Right renal cortex interstitium (tissue), 3 donors: ENCODE results near the gene PNMA8B. TPM values are rescaled to one million over a fixed set of nuclear protein-coding genes. Genes with fewer than 3 reads are reported as not detected.

Experiments
- DNase-seq, 3 donors: peaks; one replicate each; pipeline ENCODE4 v3.0.0-alpha.2; 2013; ENCODE audit warnings: low read depth in 3 of 3, low spot score in 2 of 3
- polyA plus RNA-seq, 3 donors: library from polyadenylated mRNA; unstranded; fragments of 120-200 nt; gene quantifications; one replicate each; pipeline ENCODE4 v1.2.1, GENCODE V29; 2013; ENCODE audit not compliant: insufficient read length in 3 of 3

The PNMA8B gene
- polyA plus RNA-seq, 3 donors, result 3.8 to 4.2 (median 3.9) TPM

DNA sequence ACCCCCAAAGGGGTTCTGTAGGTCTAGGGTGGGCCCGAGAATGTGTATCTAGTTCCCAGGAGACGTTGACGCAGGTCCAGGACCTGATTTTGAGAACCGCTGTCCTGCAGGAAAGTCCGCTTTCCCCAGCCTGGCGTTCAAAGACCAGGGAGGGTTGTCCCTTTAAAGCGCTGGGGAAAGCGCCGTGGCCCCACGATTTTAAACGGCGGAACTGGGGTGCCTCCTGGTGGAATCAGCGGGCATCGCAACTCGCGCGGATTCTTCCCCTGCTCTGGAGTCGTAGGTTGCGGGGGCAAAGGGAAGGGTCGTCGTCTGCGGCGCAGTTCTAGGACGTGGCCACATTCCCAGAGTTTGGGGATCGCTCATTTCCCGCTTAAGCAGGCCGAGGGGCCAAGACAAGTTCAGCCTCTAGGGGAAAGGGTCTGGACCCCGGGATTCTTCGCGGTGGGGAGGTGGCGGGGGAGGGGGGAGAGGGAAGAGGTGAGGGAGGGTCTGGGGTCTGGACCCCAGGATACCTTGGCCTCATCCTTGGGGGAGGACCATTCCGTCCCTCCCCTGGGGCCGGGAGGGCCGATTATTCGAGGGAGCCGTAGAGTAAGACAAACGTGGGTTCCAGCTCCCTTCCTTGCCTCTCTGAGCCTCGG, 7.7 kb downstream of the PNMA8B start:
- peak in 1 of 3 donors; percentile 65 for DNase-seq

DNA sequence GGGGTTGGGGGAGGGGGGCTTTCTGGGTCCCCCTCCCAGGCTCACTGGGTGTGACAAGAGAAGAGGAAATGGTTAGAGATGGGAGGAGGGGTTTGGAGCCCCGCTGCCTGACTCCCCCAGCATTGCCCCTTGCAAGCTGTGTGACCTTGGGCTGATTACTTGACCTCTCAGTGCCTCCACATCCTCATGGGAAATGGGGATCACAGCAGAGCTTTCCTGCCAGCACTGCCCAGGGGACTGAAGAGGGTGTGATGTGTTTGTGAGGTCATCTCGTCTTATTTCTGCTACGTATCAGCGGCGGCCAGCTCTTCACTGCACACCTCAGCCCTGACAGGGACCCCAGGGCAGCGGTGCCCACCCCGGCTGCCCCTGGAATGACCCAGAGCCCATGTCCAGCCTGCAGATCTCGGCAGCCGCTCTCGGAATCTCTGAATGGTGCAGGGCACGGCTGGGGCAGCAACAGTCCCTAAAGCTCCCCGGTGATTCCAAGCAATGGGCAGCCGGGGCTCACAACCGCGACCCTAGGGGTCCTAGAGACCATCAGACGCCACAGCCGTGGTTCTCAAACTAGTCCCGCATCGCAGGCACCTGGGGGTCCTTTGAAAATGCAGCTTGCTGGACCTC, 8.4 kb downstream of the PNMA8B start:
- DNase-seq, result no peak

DNA sequence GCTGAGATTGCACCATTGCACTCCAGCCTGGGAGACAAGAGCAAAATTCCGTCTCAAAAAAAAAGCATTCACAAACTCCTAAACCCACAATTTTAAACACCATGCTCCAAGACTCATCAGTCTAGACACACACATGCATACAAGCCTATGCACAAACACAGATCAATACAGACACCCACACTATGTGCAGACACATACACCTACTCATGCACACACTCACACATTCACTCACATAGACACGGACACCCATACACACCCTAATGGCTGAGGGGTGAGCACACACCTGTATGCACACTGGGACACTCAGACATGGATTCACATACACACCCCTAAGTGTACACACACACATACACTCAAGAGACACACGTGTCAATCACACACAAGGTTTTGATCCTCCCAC, 9.3 kb downstream of the PNMA8B start:
- DNase-seq, result no peak

DNA sequence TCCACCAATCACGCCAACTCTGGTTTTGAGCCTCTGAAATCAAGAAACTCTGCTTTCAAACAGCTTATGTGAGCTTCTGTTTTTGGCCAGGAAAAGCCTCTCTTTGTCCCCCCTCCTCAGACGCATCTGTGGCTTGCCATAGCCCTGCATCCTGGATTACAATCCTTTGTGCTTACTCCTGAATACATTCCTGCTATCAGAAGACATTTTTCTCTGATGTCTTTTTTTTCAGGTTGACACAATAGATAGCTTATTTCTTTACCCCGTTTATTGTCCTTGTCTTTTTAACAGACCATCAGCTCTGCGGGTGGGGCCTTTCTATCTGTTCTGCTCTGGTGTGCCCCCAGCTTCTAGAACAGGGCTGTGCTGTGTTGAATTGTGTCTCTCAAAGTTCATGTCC, 11.0 kb downstream of the PNMA8B start:
- DNase-seq, result no peak

DNA sequence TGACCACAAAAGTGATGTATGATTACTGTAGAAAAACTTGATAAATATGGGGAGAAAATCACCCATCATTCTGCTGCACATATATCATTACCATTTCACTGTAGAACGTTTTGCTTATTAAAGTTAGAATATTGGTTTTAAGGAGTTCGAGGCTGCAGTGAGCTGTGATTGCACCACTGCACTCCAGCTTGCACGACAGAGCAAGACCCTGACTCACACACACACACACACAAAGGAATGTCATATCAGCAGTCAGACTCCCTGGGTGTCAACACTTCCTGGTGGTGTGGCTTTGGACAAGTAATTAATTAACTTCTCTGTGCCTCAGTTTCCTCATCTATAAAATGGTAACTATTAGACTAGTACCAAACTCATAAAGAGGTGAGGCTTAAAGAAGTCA, 13.0 kb downstream of the PNMA8B start:
- no peak for DNase-seq

DNA sequence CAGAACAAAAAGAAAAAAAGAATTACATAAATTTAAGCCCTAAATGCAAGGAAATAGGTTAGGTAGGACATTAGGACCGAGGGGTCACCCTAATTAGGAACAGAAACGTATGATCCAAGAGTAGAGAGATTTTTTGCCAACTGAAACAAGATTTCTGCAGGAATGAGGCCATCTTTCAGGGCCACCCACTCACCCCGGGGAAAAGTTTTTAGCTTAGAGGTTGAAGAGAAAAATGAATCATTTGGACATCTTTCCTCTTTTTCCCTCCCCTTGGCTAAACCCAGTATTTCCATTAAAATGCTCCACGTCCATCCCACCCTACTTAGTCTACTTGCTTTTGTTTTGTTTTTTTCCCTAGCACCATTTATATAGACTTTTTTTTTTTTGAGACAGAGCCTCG, 13.7 kb downstream of the PNMA8B start:
- DNase-seq, result peak in 1 of 3 donors; percentile 55

DNA sequence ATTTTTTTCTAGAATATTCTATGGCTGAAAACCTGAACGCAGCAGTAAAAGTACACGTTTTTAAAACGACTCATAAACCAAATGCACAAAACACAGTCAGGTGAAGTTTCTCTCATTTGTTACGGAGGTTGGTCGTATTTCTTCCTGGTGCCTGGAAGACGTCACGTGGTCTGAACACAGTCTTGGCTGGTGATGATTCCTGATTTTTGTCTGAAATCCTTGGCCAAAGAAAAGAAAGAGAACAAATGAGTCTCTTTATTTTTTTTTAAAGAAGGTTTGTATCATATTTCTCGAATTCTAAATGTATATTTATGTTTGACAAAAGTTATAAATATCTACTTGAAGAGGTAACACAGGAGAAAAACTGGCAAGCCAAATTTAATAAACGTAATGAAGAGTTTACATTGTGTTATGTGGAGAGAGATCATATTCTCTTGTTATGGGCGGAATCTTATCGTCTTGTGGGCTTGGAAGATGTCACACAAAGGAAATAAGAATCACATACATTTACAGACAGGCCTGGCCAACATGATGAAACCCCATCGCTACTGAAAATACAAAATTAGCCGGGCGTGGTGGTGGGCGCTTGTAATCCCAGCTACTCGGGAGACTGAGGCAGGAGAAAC, 14.3 kb downstream of the PNMA8B start:
- DNase-seq, result no peak

DNA sequence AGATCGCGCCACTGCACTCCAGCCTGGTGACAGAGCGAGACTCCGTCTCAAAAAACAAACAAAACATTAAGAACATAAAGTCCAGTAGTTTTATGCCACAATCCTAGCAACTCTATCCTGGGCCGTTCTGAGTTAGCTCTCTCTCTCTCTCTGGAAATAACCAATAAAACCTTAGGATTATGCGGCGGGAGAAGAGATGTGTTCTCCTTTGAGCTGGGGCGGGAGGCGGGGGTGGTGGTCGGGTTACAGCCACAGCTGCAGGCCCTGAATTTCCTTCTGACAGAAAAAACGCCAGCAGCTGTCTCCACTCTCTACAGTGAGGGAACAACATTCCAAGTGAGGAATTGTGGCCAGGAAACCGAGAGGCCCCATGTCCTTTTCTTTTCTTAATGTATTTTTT, 15.3 kb downstream of the PNMA8B start:
- peak in 2 of 3 donors; percentile 83 to 85 for DNase-seq

DNA sequence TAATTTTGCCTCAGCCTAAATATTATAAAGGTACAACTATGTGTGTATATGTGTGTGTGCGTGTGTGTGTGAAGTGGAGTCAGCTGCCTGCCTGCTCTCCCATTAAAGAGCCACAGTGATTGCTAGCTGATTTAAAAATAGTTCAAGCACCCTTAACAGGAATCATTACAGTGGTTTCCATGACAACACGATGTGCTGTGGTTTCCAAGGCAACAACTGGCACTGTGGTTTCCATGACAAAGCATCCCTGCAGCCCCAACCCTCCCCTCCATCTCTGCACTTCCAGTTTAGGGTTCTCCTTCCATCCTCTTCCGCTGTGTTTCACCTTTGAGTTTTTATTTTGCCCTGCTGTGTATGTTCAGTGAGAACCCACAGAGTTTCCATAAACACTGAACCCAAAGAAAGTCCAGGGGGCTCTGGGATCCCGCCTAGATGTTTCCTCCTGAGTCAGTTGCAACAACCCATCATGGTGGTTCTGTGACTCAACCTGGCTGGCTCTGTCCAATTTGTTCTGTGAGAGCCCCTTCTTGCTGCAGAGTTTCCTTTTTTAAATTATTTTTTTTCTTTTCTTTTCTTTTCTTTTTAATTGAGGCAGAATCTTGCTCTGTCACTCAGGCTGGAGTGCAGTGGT, 17.2 kb downstream of the PNMA8B start:
- no peak for DNase-seq

DNA sequence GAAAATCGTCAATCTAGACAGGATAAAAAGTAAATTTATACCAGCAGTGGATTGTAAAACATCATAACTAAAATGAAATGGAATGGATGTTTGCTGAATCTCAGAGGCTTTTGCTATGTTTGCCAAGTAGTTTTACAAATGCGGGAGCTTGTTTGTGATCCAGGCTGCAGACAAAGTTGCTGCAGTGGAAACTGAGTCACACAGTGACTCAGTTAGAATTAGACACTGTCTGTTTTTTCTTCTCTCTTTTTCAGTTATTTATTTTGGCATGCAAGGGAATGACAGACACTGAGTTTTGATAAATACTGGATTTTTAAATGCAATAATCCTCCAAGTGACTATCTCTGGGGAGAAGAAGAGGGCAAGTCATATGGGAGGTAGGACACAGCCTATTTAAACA, 19.7 kb downstream of the PNMA8B start:
- no peak for DNase-seq

DNA sequence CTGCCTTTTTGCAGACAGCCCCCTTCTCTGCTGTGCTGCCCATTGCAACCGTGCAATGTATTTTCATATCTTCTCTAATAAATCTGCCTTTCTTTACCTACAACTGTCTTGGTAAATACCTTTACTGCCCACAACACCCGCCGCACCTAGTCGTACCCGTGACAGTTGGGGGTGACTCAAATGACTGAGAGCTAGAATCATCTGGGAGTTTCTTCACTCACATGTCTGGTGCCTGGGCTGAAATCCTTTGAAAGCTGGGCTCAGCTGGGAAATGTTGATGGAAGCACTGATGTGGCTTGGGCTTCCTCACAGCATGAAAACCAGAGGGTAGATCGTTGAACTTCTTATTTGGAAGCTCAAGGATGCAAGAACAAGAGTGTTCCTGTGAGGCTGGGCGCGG, 21.5 kb downstream of the PNMA8B start:
- DNase-seq, result no peak

DNA sequence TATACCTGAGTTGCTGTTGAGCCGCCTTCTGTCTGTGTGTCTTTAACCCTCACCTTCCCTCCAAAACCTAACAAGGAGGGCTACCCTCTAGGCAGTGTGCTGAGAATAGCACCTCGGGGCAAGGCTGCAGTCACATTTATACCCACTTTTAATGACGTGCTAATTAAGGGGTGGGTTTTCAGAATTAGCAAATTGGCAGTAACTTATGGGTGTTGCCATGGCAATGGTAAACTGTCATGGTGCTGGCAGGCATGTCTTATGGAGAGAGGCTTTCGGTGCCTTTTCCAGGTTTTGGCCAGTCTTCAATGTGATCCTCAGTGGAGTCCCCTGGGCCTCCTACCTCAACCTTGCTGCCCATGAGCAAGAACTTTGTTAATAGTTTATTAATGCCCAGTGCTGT, 23.1 kb downstream of the PNMA8B start:
- DNase-seq, result no peak

DNA sequence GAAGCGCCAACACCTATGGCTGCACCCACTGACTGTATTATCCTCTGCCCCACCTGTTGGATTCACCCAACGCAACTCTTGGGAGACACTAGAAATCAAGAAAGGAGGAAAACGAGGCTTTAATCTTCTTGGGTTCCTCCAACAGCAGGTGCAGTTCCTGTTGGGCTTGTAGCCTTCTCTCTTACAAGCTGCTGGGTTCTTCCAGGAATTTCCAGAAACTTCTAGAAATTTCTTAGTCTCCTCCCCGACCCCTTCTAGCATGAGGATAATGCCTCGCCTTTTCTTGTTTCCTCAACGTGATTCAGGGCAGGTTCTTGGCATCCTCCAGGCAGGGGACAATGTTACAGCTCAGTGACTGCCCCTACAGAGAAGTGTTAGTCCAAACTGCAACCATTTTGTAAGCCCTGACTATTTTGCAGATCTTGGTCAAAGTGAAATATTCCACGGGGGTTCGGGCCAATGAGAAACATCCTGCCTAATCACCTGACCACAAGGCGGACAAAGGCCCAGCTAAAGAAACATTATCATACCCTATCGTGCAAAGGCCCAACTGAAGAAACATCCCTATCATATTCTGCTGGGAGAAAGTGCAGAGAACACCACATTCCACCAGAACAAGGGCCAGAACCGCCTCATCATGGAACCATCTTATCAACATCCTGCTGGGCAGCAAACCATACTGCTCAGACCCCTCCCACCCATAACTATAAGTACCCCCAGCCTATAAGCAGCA, 23.7 kb downstream of the PNMA8B start:
- no peak for DNase-seq

DNA sequence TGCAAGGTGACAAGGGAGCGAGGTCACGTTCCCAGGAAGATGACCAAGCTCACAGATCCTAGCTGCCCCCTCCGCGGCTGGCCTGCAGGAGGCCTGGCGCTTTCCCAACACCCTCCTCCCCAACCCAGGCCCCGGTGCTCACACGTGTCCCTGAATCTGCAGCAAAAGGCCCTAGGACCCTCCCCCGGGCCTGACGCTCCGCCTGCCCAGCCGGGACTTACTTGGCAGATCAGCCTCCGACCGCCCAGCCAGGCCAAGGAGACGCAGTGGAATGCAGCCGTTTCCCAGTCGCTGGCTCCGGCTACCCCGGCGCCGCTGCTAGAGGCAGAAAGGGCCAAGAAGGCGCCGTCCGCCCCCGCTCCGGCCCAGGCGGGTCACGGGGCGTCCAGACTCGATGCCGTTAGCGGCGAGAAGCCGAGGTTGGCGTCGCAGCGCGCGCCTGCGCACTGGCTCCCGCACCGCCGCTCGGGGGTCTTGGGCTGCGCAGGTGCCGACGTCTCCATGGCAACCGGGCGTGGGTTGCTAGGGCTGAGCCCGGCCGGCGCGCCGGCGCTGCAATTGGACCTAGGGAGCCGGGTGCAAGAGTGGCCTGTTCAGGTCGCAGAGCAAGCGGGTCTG, 24.4 kb downstream of the PNMA8B start, which contains the start of gene PNMA8A:
TSS of gene PNMA8A (minus strand) at position 448 of the 618 bp plus-strand sequence. CDS start 528 bp downstream, outside the sequence.
- DNase-seq, result peak in 2 of 3 donors; percentile 84 to 89

DNA sequence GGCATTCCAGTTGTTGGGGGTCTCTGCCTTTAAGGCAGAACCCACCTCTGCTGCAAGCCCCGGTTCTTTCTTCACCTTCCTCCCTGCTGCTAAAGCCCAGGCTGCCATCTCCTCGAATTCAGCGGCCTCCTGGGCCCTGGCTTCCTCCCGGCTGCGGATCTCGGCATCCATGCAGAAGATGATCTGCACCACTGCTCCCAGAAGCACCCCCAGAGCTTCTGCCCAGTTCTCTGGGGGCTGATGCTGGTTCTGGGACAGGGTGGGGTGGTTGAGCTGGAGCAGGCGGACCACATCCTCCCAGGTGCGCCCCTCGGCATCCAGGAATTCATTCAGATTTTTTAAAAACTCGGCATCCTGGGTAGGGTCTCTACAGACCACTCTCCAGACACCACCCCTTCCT, 25.3 kb downstream of the PNMA8B start:
- no peak for DNase-seq

DNA sequence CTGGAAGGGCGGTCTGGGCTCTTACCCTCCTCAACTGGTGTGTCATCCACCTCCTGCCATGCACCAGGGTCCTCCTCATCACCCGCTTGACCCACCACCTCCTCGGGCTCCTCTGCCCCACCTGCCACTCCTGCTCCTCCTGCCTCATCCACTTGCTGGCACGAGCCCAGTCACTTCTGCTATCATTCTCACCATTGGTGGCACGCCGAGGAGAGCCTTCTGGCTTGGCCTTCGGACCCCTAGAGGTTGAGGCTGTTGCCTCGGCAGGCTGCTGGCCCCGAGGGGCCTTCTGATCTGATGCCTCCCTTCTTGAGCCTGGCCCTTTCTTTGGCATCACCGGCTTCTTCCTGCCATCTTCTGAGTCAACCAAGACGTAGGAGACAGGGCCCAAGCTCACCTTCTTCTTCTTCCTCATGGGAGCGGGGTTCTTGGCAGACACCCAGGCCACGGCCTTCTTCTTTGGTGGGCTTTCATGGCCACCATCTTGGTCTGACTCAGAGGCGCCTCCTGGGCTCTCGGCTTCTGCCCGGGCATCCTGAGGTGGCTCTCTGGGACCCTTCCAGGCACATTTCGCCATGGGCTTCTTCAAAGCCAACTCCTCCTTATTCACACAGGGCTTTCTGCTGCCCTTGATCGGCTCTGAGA, 26.0 kb downstream of the PNMA8B start:
- no peak for DNase-seq

DNA sequence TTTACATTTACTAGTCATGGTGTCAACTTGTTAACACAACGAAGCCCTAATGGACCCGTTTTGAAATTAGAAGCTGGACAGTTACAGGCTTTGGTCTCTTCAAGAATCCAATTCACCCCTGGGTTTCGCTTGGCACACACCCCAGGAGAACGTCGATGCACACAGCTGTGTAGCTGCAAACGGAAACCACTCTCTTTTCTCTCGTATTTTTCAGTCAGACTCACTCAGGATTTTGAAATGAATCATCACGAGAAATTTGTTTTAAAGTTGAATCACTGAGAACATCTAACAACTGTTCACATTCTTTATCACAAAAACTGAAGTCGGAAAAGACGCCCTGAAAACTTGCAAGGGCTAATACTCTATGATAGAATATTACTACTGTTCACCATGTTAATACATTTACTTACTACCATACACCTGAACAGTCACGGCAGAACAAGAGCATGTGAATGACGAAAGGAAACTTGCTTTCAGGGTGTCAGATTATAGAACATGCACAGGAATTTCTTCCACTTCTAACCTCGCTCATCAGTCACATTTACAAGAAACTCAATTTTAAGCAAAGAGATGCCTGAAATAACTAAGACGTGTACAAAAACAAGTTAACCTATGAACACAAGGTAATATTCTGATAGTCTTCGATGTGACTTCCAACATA, 29.0 kb downstream of the PNMA8B start:
- no peak for DNase-seq

DNA sequence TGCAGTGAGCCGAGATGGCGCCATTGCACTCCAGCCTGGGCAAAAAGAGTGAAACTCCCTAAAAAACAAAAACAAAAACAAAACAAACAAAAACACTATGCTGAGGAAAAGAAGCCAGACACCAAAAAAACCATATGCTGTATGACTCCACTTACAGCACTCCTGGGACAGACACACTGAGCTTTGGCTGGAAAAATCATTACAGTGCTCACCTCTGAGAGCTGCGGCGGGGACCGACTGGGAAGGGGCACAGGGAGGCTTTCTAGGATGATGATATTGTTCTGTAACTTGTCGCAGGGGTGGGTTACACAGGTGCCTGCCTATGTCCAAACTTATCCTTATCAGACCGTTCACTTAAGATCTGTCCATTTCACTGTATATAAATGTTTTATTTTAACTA, 32.2 kb downstream of the PNMA8B start:
- no peak for DNase-seq

DNA sequence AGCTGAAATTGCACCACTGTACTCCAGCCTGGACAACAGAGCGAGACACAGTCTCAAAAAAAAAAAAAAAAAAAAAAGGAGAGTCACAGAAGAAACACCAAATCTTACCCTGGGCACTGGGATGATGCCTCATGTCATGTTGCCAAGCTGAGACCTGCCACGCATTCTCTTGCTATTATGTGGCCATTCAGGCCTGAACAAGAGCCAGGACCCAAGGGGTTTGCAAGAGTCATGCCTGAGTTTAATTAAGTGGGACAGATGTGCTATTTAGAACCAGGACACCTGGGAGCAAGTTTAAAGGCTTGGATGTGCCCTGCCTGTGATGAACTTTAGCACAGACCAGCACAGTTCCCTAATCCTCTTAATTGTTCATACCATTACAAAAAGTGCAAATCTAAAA, 34.1 kb downstream of the PNMA8B start:
- no peak for DNase-seq

DNA sequence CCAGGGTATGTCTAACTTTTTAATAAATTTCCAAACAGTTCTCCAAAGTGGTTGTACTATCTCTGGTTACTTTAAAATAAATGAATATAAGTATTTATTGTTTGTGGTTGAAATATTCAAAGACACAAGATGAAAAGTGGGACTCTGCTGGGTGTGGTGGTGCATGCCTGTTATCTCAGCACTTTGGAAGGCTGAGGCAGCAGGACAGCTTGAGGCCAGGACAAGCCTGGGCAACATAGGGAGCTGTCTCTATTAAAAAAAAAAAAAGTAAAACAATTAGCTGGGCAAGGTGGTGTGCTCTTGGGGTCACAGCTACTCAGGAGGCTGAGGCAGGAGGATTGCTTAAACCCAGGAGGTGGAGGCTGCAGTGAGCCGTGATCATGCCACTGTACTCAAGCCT, 34.7 kb downstream of the PNMA8B start:
- DNase-seq, result no peak
